Measurements from ENCODE around the gene RASSF3. TPM values are rescaled to one million over a fixed set of nuclear protein-coding genes. Genes with fewer than 3 reads are reported as not detected.

The RASSF3 gene
- total RNA-seq, 1 donor from 2014 or later, result 90.6 TPM

- DNase-seq (ENCODE audit: low spot score), result no peak
Observed at GRCh38 chr12:64669270-64669842, 59.1 kb downstream of the RASSF3 start.

GRCh38 chr12:64670019-64670418 is 59.7 kb downstream of the RASSF3 start:
- DNase-seq (ENCODE audit: low spot score), result no peak

DNA sequence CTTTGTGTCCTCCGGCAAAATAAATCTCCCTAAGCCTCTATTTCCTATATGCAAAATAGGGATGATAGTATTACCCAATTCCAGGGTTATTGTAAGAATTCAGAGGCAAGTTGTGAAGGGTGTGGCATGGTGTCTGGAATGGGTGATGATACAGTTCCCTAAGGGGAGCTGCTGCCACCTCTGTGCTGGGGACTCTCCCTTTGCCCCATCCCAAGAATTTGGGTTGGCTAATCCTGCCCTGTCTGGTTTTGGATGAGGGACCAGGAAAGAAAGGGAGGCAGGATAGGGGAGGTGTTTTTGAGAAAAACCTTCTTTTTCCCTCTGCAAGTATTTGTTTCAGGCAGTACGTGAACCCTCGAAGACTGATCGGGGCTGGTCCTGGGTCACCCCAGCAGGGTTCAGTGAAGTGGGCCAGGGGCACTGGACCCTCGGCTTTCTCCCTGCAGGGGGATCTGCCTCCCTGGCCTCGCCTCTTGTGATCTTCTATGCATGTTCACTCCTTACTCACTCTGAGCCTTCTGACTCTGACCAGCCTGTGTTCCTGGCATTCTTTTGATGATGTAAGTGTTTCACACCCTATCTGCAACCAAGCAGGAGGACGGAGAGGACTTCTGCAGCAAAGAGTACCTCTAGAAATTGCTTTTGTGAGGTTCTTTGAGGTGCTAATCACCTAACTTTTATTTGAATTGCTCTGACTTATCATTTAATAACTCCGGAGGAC is 60.8 kb downstream of the RASSF3 start:
- no peak for DNase-seq (ENCODE audit: low spot score)

- no peak for DNase-seq (ENCODE audit: low spot score)
Observed at GRCh38 chr12:64671681-64672080, 61.4 kb downstream of the RASSF3 start.

DNA sequence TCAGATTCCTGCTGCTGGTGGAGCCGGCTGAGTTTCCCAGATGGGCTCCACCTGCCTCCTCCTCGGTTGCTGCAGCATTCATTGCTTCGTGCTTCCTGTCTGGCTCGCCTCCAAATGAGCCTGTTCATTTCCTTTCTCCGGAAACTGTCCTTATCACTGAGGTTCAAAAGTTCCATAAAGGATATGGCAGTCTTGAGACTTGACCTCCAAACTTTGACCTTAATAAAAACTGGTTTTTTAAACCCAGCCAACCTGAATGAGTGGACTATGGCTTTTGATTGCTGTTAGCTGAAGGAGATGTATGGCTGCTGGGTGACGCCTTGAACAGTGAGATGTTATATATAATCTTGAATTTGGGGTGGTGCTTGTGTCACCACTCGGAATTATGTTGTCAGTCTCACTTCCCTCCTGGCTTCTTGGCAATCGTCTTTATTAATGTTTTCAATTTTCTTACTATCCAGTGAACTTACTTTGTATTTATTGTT is 62.7 kb downstream of the RASSF3 start:
- no peak for DNase-seq (ENCODE audit: low spot score)

DNA sequence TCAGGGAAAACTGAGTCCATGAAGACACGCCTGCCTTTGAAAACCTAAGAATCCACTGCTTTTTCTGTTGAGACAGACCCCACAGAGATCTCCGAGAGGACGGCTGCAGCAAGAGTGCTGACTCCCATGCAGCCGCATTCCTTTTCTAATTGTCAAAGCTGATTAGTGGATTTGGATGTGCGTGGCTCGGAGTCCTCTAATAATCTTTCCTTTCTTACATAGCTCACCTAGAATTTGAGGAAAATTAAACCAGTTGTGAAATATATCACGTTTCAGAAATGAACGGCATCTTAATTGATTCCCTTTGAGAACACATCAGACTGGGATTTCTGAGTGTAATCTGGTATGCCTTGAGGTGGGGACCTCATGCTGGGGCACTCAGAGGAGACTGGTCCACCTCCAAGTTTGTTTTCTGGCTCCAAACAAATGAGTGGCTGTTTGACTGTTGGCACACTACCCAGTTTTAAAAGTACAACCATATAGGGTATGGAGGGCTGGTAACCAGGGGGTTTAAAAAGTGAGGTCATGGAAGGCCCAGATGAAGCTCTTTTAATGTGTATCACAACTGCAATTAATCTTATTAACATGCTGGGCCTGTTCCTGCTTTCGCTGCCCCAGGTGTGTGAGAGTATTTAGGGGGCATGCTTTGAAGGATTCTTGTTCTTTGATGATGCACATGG is 63.3 kb downstream of the RASSF3 start:
- DNase-seq (ENCODE audit: low spot score), result no peak

DNA sequence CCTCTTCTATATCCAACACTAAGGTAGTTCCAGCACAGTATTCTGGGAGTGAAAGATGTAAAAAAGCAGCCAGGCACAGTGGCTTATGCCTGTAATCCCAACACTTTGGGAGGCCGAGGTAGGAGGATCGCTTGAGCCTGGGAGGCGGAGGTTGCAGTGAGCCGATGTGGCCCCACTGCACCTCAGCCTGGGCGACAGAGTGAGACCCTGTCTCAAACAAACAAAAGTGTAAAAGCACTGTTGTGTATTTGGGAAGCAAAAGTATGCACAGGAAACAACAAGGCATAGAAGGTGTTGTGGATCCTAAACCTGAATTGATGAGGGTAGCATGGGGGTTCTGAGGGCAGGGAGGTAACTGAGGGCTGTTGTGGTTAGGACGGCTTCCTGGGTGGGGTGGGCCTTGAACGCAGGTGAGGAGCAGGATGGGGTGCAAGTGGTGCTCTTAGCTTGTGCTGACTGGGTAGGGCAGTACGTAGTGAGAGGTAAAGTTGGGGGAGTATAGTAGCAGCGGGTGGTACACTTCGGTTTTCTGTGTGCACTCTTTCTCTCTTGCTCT is 64.2 kb downstream of the RASSF3 start:
- no peak for DNase-seq (ENCODE audit: low spot score)

DNA sequence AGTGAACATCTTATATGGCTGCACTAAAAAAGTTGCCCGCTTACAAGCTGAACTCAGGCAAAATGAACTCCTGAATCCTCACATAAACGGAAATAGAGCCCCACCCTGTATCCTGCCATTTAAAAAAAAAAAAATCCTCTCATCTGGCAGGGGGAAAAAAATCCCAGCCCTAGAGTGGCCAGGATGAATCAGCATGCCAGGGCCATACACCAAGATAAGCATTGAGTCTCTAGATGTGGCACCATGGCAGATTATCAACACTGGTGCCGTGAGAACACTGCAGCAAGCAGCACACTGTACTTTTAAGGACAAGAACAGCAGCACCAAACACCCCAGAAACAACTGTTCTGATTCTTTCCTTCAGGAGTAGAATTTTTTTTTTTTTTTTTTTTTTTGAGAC is 65.5 kb downstream of the RASSF3 start:
- DNase-seq (ENCODE audit: low spot score), result no peak

DNA sequence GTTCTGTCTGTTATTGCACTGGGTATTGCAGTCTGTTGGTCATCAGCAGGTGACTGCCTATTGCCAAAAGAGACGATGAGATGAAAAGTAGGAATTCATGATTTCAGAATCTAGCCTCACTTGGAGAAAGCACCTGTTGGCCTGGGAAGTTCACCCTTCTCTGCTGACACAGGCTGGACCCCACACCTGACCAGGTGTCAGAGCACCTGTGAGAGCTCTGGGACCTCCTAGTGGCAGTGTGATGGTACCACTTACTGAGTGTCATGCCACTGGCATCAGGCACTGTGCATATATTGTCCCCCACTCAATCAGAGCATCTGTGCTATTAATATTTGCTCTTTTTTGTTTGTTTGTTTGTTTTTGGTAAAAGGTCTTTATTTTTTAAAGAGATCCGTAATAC is 68.0 kb downstream of the RASSF3 start:
- no peak for DNase-seq (ENCODE audit: low spot score)

DNA sequence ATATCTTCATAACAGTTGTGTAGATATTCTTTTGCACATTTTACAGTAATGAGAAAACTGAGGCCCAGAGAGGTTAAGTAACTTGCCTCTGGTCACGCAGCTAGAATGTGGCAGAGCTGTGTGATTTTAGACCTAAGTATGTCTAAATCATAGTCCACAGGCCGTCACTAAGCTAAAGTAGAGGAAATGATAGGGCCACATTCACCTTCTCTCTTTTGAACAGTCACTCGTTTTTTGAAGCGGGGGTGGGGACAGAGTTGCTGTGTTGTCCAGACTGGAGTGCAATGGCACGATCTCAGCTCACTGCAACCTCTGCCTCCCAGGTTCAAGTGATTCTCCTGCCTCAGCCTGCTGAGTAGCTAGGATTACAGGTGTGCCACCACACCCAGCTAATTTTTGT is 68.5 kb downstream of the RASSF3 start:
- no peak for DNase-seq (ENCODE audit: low spot score)

GRCh38 chr12:64679487-64680001 is 69.2 kb downstream of the RASSF3 start:
- DNase-seq (ENCODE audit: low spot score), result no peak

DNA sequence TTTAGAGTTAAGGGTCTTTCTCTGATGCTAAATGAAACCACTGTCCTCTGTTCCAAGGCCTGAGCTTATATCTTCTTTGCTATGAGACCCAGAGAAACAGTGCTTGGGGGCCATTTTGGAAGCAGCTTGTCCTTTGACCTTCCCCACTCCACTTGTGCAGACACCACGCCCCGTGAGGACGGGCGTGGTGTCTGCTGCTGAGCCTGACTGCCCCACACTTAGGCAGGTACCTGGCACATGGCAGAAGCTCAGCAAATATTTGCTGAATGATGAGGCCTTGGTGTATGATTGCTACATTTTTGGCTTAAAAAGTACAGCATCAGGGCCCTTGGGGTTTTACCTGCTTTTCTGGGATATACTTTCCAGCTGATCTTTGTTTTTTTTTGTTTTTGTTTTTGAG is 69.9 kb downstream of the RASSF3 start:
- DNase-seq (ENCODE audit: low spot score), result no peak

- no peak for DNase-seq (ENCODE audit: low spot score)
Observed at GRCh38 chr12:64681200-64682052, 71.1 kb downstream of the RASSF3 start.

DNA sequence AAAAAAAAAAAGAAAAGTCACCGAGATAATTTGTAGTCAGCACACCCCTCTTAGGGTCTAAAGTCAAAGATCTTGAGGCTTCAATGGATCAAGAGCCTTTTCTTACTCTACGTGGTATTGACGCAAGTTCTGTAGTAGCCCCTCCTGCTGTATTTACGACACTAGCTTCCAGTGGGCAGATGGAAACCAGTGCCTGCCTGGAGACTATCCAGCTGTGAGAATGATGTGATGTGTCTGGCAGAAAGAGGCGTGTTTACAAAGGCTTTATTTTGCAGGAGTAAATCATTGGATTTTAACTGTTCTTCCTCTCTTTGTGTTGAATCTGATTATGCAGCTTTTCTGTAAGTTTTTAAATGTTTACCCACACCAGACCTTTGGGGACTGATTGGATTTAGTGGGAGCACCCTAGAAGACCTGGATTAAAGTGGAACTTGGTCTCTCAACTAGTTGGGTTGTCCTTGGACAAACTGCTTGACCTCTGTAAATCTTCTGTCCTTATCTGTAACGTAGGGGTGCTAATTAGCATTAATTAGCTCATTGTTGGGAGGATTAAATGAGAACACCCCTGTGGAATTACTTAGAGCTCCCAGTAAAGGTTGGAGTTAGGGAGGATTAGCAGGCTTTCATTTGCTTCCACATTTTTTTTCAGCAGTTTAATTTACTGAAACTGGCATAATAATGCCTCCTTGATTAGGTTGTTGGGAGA is 72.4 kb downstream of the RASSF3 start:
- DNase-seq (ENCODE audit: low spot score), result no peak

DNA sequence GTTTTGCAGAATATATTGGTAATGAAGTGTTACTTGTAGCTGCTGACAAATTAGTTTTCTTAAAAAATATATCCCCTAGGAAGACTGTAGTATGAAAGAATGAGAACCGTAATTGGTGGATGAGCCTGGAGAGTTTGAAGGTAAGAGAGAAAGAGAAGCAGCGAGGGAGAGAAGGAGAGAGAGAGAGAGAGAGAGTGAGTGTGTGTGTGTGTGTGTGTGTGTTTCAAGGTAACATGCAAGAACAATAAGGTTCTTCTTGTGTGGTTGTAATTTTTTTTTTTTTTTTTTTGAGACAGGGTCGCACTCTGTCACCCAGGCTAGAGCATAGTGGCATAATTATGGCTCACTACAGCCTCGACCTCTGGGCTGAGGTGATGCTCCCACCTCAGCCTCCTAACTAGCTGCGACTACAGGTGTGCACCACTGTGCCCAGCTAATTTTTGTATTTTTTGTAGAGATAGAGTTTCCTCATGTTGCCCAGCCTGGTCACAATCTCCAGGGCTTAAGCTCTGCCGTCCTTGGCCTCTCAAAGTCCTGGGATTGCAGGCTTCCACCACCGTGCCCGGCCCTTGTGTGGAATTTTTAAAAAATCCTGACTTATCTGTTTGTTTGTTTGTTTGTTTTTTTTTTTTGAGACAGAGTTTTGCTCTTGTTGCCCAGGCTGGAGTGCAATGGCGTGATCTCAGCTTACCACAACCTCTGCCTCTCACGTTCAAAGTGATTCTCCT is 73.7 kb downstream of the RASSF3 start:
- DNase-seq (ENCODE audit: low spot score), result peak; percentile 26

DNA sequence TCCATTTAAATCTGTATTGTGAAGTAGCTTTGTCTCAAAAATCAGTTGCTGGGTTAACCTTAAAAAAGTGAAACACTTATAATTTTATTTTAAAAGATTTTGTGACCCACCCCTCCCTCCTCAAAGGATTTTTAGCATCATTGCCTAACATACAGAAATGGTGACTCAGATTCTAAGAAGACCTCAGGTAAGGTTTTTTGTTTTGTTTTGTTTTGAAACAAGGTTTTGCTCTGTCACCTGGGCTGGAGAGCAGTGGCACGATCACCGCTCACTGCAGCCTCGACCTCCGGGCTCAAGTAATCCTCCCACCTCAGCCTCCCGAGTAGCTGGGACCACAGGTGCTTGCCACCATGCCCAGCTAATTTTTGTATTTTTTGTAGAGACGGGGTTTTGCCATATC is 74.8 kb downstream of the RASSF3 start:
- DNase-seq (ENCODE audit: low spot score), result no peak

DNA sequence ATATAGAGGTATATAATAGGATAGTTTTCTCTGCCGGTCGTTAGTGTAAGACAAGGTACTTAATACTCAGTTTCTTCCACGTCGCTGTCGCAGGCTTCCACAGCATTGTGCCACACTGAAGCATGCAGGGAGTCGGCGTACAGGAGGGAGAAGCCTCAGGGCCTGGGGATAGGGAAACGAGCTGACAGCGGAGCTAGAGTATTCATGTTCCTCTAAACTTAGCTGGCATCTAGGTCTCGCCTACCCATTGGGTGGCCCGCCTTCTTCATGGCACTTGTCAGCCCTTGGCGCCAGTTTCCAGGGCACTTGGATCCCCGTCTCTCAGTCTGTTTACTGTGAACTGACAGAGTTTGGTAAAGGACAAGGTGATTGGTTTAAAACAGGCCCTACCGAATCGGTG is 75.3 kb downstream of the RASSF3 start:
- no peak for DNase-seq (ENCODE audit: low spot score)

- DNase-seq (ENCODE audit: low spot score), result no peak
Observed at GRCh38 chr12:64687816-64688215, 77.5 kb downstream of the RASSF3 start.

- DNase-seq (ENCODE audit: low spot score), result no peak
Observed at GRCh38 chr12:64688219-64688618, 77.9 kb downstream of the RASSF3 start.

- no peak for DNase-seq (ENCODE audit: low spot score)
Observed at GRCh38 chr12:64688715-64689114, 78.4 kb downstream of the RASSF3 start.

Measured in mesenteric fat pad (tissue), 1 donor.